ENCODE data around the gene DOCK2.

GRCh38 chr5:169964246-169964645, 327.2 kb downstream of the DOCK2 start:
- TF ChIP-seq, protein P1, sequence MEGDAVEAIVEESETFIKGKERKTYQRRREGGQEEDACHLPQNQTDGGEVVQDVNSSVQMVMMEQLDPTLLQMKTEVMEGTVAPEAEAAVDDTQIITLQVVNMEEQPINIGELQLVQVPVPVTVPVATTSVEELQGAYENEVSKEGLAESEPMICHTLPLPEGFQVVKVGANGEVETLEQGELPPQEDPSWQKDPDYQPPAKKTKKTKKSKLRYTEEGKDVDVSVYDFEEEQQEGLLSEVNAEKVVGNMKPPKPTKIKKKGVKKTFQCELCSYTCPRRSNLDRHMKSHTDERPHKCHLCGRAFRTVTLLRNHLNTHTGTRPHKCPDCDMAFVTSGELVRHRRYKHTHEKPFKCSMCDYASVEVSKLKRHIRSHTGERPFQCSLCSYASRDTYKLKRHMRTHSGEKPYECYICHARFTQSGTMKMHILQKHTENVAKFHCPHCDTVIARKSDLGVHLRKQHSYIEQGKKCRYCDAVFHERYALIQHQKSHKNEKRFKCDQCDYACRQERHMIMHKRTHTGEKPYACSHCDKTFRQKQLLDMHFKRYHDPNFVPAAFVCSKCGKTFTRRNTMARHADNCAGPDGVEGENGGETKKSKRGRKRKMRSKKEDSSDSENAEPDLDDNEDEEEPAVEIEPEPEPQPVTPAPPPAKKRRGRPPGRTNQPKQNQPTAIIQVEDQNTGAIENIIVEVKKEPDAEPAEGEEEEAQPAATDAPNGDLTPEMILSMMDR (conservative IDR thresholded peaks at IDR 0.05; ENCODE audit: low read length), result no peak
- no peak for TF ChIP-seq EZH2phosphoT487 (IDR thresholded peaks at IDR 0.05; ENCODE audit: borderline replicate concordance)

All from Loucy (cell line).